Naive thymus-derived CD4-positive, alpha-beta T cell (primary cell): ENCODE measurements around the gene KIF19. TPM values are rescaled to one million over a fixed set of nuclear protein-coding genes. Genes with fewer than 3 reads are reported as not detected.

Experiments used
- ATAC-seq: fragments of 150-1000 bp; cut with Tn5 transposase; 2 replicates; pipeline ENCODE4 v1.10.0; 2021; ENCODE audit warnings: mild to moderate bottlenecking, moderate library complexity
- CTCF ChIA-PET: fragments of 350-600 bp; sonication (Branson Sonifier 250); formaldehyde crosslinking; loops from one replicate; lab custom pipeline; 2021; ENCODE audit warnings: antibody characterized with exemption; lab: Charles Lee
- POLR2A ChIA-PET: fragments of 350-600 bp; sonication (Branson Sonifier 250); formaldehyde crosslinking; loops from one replicate; lab custom pipeline; 2021; ENCODE audit warnings: antibody characterized with exemption, inconsistent platforms; lab: Charles Lee
- DNase-seq, 9 donors: peaks; one replicate each; pipeline versions ENCODE4 v3.0.0 to v3.0.0-alpha.2; 2020 to 2022; ENCODE audit warnings: mixed read lengths in 1 of 9
- H3K27ac ChIP-seq: one replicate; pipeline ENCODE4 v1.7.0; 2013; ENCODE audit warnings: mild to moderate bottlenecking, low read depth, low read length, moderate library complexity
- H3K27me3 ChIP-seq, 2 donors: one replicate each; pipeline ENCODE4 v1.7.0; 2013; ENCODE audit warnings: low read length in 2 of 2, mild to moderate bottlenecking in 2 of 2, moderate library complexity in 2 of 2; ENCODE audit not compliant: control insufficient read depth in 2 of 2, insufficient read depth in 2 of 2
- H3K36me3 ChIP-seq, 3 experiments: 1 replicate in 2 of 3; 2 replicates in 1 of 3; pipeline ENCODE4 v1.7.0; 2013; ENCODE audit warnings: low read length in 3 of 3, mild to moderate bottlenecking in 3 of 3, moderate library complexity in 1 of 3; ENCODE audit not compliant: insufficient read depth in 3 of 3, control insufficient read depth in 2 of 3
- H3K4me1 ChIP-seq, 2 donors: one replicate each; pipeline ENCODE4 v1.7.0; 2013; ENCODE audit warnings: low read length in 2 of 2, mild to moderate bottlenecking in 2 of 2, moderate library complexity in 1 of 2; ENCODE audit not compliant: control insufficient read depth in 2 of 2, insufficient read depth in 2 of 2
- H3K4me3 ChIP-seq: 2 replicates; pipeline ENCODE4 v1.7.0; 2013; ENCODE audit warnings: mild to moderate bottlenecking, low read length
- H3K9me3 ChIP-seq, 3 experiments: 1 replicate in 2 of 3; 2 replicates in 1 of 3; pipeline ENCODE4 v1.7.0; 2013; ENCODE audit warnings: low read length in 3 of 3; ENCODE audit not compliant: control insufficient read depth in 2 of 3
- H3K27ac Mint-ChIP-seq, 9 donors: one replicate each; pipeline ENCODE4 v1.8.0; 2020 to 2022; ENCODE audit warnings: mixed read lengths in 9 of 9, mild to moderate bottlenecking in 8 of 9, moderate library complexity in 5 of 9, inconsistent platforms in 2 of 9
- H3K27me3 Mint-ChIP-seq, 5 donors: one replicate each; pipeline ENCODE4 v1.8.0; 2021 to 2022; ENCODE audit warnings: mixed read lengths in 5 of 5, mild to moderate bottlenecking in 1 of 5
- H3K36me3 Mint-ChIP-seq, 5 donors: one replicate each; pipeline ENCODE4 v1.8.0; 2020 to 2022; ENCODE audit warnings: mixed read lengths in 5 of 5, mild to moderate bottlenecking in 3 of 5, inconsistent platforms in 1 of 5
- H3K4me1 Mint-ChIP-seq, 7 donors: one replicate each; pipeline ENCODE4 v1.8.0; 2020 to 2022; ENCODE audit warnings: mixed read lengths in 7 of 7, mild to moderate bottlenecking in 3 of 7, inconsistent platforms in 1 of 7
- H3K4me3 Mint-ChIP-seq, 10 donors: one replicate each; pipeline ENCODE4 v1.8.0; 2020 to 2022; ENCODE audit warnings: mild to moderate bottlenecking in 10 of 10, mixed read lengths in 10 of 10, moderate library complexity in 6 of 10, inconsistent platforms in 2 of 10
- H3K9me3 Mint-ChIP-seq, 11 donors: one replicate each; pipeline ENCODE4 v1.8.0; 2020 to 2022; ENCODE audit warnings: mixed read lengths in 11 of 11, mild to moderate bottlenecking in 4 of 11, inconsistent platforms in 1 of 11, moderate library complexity in 1 of 11
- intact Hi-C, 2 donors: fragments of 100-400 bp; cut with micrococcal nuclease; formaldehyde crosslinking; loops; one replicate each; pipeline ENCODE4 v1.15.1; 2023
- polyA plus RNA-seq, 2 donors: library from polyadenylated mRNA; unstranded; fragments of 300-500 nt; fragmentation: Illumina TruSeq; gene quantifications; one replicate each; pipeline ENCODE4 v1.2.3, GENCODE V29; 2021
- total RNA-seq, 6 experiments: library from RNA in 5 of 6; stranded (reverse) in 5 of 6; gene quantifications; 1 replicate in 5 of 6; 2 replicates in 1 of 6; pipeline ENCODE4 v1.2.3 and lab custom pipeline; 2021 to 2026

The KIF19 gene
- total and polyA plus RNA-seq, 7 experiments from 2014 or later: 0.34 to 1.2 (median 0.47) TPM; not detected in 3

DNA sequence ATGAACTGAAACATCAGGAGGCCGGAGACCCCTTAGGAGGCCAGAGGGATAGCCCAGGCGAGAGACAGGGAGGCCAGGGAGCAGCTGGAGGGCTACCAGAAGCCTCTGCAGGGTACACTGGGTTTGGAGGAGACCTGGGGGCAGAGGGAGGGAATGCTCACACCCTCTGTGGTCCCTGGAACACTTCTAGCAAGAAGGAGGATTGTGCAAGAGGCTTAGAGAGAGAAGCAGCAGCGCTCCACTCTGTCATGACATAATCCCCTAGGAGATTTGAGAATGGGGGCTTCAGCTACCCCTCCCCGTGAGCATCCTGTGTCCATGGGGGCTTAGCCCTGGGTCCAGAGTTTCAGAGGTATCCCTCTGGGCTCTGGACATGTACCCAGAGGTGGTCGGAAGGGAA is 57.1 kb downstream of the KIF19 start:
- Mint-ChIP-seq H3K27me3 (peaks cover 0 to 10% (median 0%) of the 10 kb centered on the region in 5 donors), H3K9me3 (no peaks in the 10 kb centered on the region), H3K36me3 (no peaks in the 10 kb centered on the region), H3K4me1 (peaks cover 0 to 7% (median 0%) of the 10 kb centered on the region in 7 donors), H3K27ac (no peak overlapping the region), H3K4me3 (no peak overlapping the region)
- Histone ChIP-seq H3K9me3 (no peaks in the 10 kb centered on the region), H3K27ac (no peak overlapping the region), H3K36me3 (no peaks in the 10 kb centered on the region), H3K4me3 (no peak overlapping the region), H3K27me3 (no peaks in the 10 kb centered on the region), H3K4me1 (peaks cover 8 to 10% of the 10 kb centered on the region in 2 donors)
- intact Hi-C loops: no loop called here
- ChIA-PET POLR2A (no interaction called here), CTCF (interaction anchor here (1.0 kb wide), 1 partner anchor 9 kb away, joined by 3 read pairs; no protein-coding TSS in a partner anchor)
- ATAC-seq: no peak
- DNase-seq: no peak

- Mint-ChIP-seq H3K36me3 (no peaks in the 10 kb centered on the region), H3K9me3 (no peaks in the 10 kb centered on the region), H3K4me1 (peaks cover 0 to 4% (median 0%) of the 10 kb centered on the region in 7 donors), H3K27ac (no peak overlapping the region), H3K4me3 (no peak overlapping the region), H3K27me3 (peaks cover 0 to 13% (median 2%) of the 10 kb centered on the region in 5 donors)
- no peaks in the 10 kb centered on the region for H3K27me3 ChIP-seq
- DNase-seq (no peak), ATAC-seq (no peak)
- H3K4me3 ChIP-seq: no peak overlapping the region
- no peaks in the 10 kb centered on the region for H3K9me3 ChIP-seq
- intact Hi-C loops: no loop called here
- ChIA-PET POLR2A (no interaction called here), CTCF (interaction anchor here (1.0 kb wide), 1 partner anchor 17 kb away, joined by 4 read pairs; no protein-coding TSS in a partner anchor)
- no peak overlapping the region for H3K27ac ChIP-seq
- no peaks in the 10 kb centered on the region for H3K4me1 ChIP-seq
- H3K36me3 ChIP-seq: no peaks in the 10 kb centered on the region
These were observed 59.2 kb downstream of the KIF19 start for GRCh38 chr17:74385201-74385600.

DNA sequence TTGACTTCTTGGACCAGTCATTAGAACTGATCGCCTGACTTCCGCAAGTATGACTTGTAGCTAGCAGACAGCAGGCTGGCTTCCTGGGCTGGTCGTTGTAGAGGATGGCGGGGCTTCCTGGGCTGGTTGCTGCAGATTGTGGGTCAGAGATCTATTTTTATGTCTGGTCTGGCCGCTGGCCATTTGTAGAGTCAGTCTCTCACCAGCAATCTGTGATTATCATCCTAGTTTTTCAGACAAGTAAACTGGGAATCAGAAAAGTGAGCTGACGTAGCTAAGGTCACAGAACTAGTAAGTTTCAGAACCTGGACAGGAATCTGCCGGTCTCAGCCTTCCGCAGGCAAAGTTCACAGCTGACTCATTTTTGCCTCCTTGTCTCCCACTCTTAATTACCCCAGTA is 60.4 kb downstream of the KIF19 start:
- Mint-ChIP-seq H3K36me3 (no peaks in the 10 kb centered on the region), H3K9me3 (no peaks in the 10 kb centered on the region), H3K4me3 (no peak overlapping the region), H3K27me3 (peaks cover 0 to 16% (median 5%) of the 10 kb centered on the region in 5 donors), H3K4me1 (no peaks in the 10 kb centered on the region), H3K27ac (peak overlapping the region in 1 of 9 donors; percentile 38)
- Histone ChIP-seq H3K4me1 (no peaks in the 10 kb centered on the region), H3K27me3 (no peaks in the 10 kb centered on the region), H3K4me3 (no peak overlapping the region), H3K36me3 (no peaks in the 10 kb centered on the region), H3K27ac (no peak overlapping the region), H3K9me3 (no peaks in the 10 kb centered on the region)
- ATAC-seq: no peak
- no peak for DNase-seq
- intact Hi-C loops: no loop called here
- CTCF ChIA-PET: no interaction called here
- POLR2A ChIA-PET: no interaction called here

DNA sequence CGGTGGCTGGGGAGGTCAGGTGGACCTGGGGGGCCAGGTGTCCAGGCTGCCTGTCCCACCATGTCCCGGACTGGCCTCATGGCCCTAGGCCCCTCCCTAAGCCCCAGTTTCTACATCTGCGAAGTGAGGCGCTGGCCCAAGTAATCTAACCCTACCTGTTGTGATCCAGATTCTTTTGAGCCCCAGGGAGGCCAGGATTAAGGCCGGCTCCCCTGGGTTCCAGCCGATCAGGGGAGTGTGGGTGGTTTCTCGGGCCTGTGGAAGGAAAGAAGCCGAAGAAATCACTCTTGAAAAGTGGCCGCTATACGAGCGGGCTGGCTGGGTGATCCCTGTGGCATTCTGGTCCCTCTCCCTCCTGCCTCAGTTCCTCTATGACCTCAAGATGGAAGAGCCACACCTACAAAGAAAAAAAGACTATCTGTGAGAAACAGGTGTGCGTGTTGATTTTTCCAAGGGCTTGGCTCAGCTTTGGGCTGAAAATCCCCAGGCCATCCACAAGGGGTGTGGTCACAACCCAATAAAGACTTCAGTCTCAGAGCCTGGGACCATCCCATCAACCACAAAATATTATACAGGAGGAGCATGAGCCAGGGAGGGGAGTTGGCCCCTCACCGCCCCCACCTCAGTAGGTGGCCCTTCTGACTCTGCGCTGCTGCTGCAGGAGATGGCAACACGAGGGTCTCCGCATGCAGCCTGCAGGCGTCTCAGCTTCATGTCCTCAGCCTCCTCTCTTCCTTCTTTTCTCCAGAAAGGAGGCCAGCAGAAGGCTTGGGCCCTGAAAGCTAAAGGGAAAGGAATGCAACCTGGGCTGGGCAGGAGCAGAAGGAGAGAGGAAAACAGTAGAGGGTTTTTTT is 61.6 kb downstream of the KIF19 start:
- H3K27ac Mint-ChIP-seq: no peak overlapping the region
- peaks cover 0 to 16% (median 5%) of the 10 kb centered on the region in 5 donors for H3K27me3 Mint-ChIP-seq
- Histone ChIP-seq H3K27ac (no peak overlapping the region), H3K9me3 (no peaks in the 10 kb centered on the region), H3K4me3 (no peak overlapping the region), H3K36me3 (no peaks in the 10 kb centered on the region), H3K27me3 (no peaks in the 10 kb centered on the region), H3K4me1 (no peaks in the 10 kb centered on the region)
- intact Hi-C loops: no loop called here
- H3K4me3 Mint-ChIP-seq: no peak overlapping the region
- H3K9me3 Mint-ChIP-seq: no peaks in the 10 kb centered on the region
- DNase-seq: no peak
- POLR2A ChIA-PET: no interaction called here
- ATAC-seq: no peak
- H3K4me1 Mint-ChIP-seq: no peaks in the 10 kb centered on the region
- H3K36me3 Mint-ChIP-seq: no peaks in the 10 kb centered on the region
- CTCF ChIA-PET: no interaction called here

DNA sequence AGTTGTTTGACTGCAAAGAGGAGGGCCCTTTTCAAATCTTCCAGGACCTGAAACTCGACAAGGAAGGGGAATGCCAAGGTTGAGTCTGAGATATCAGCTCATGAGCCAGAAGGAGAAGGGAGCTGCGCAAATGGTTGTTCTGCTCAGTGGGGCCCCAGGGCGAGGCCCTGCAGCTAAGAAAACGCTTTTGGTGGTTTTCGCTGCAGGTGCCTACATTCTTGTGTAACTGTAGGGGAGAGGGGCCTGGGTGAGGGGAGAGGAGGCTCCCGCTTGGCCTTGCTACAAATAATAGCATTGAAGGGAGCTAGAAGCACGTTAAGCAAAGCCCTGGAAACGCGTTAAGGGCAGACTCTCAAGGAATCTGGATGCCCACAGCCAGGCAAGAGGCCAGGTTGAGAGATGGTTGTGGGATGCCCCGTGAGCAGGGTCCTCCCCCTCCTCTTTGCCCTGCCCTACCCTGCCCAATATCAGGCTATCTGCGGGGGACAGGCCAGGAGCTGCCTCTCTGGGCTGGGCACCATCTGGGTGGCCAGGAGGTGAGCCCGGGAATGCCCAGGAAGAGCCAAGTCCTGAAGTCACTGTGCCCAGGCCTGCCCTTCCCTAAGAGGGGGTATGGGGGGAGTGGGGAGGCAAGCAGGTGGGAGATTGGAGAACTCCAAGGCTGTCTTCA is 63.2 kb downstream of the KIF19 start:
- H3K36me3 Mint-ChIP-seq: no peaks in the 10 kb centered on the region
- H3K4me1 Mint-ChIP-seq: no peaks in the 10 kb centered on the region
- no peak overlapping the region for H3K4me3 ChIP-seq
- H3K4me1 ChIP-seq: no peaks in the 10 kb centered on the region
- ATAC-seq: no peak
- no peaks in the 10 kb centered on the region for H3K9me3 ChIP-seq
- no peaks in the 10 kb centered on the region for H3K27me3 ChIP-seq
- peaks cover 0 to 15% (median 5%) of the 10 kb centered on the region in 5 donors for H3K27me3 Mint-ChIP-seq
- H3K27ac ChIP-seq: no peak overlapping the region
- no peaks in the 10 kb centered on the region for H3K36me3 ChIP-seq
- H3K4me3 Mint-ChIP-seq: no peak overlapping the region
- intact Hi-C loops: no loop called here
- no peak for DNase-seq
- POLR2A ChIA-PET: no interaction called here
- H3K9me3 Mint-ChIP-seq: peaks cover 0 to 3% (median 0%) of the 10 kb centered on the region in 11 donors
- CTCF ChIA-PET: no interaction called here
- H3K27ac Mint-ChIP-seq: no peak overlapping the region

DNA sequence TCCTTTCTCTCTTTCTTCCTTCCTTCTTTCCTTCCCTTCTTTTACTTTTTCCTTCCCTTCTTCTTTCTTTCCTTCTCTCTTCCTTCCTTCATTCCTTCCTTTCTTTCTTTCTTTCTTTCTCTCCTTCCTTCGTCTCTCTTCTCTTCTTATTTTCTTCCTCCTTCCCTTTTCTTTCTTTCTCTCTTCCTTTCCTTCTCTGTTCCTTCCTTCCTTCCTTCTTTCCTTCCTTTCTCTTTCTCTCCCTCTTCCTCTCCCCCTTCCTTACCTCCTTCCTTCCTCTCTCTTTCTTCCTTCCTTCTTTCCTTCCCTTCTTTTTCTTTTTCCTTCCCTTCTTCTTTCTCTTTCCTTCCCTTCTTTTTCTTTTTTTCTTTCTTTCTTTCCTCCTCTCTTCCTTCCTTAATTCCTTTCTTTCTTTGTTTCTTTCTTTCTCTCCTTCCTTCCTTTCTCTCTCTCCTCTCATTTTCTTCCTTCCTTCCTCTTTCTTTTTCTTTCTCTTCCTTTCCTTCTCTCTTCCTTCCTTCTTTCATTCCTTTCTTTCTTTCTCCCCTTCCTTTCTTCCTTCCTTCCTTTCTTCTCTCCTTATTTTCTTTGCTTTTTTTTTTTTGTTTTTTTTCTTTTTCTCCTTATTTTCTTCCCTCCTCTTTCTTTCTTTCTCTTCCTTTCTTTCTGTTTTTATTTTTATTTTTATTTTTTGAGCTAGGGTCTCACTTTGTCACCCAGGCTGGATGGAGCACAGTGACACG is 64.1 kb downstream of the KIF19 start:
- intact Hi-C loops: no loop called here
- no peaks in the 10 kb centered on the region for H3K4me1 Mint-ChIP-seq
- peaks cover 0 to 12% (median 5%) of the 10 kb centered on the region in 5 donors for H3K27me3 Mint-ChIP-seq
- H3K27ac Mint-ChIP-seq: peak overlapping the region in 2 of 9 donors; percentile 25 to 52
- no peak overlapping the region for H3K4me3 ChIP-seq
- POLR2A ChIA-PET: no interaction called here
- no peak overlapping the region for H3K4me3 Mint-ChIP-seq
- CTCF ChIA-PET: no interaction called here
- no peak for ATAC-seq
- no peaks in the 10 kb centered on the region for H3K36me3 Mint-ChIP-seq
- H3K9me3 ChIP-seq: no peaks in the 10 kb centered on the region
- H3K36me3 ChIP-seq: no peaks in the 10 kb centered on the region
- no peak for DNase-seq
- H3K27me3 ChIP-seq: no peaks in the 10 kb centered on the region
- peaks cover 0 to 3% (median 0%) of the 10 kb centered on the region in 11 donors for H3K9me3 Mint-ChIP-seq
- H3K4me1 ChIP-seq: no peaks in the 10 kb centered on the region
- no peak overlapping the region for H3K27ac ChIP-seq
